GM12891 (cell line): ENCODE data around the gene WDR27.

Experiments used
- DNase-seq: peaks from one replicate; pipeline ENCODE4 v3.0.0; 2011; ENCODE audit warnings: low spot score; ENCODE audit not compliant: insufficient read length
- FAIRE-seq: peaks from 2 replicates; lab custom pipeline; 2011; peaks lifted over from hg19 to GRCh38; lab: Jason Lieb, UNC
- PAX5 ChIP-seq: IDR thresholded peaks from 2 replicates; pipeline ENCODE4 v1.6.1; 2011; ENCODE audit warnings: low read length, moderate library complexity, mild to moderate bottlenecking; ENCODE audit not compliant: insufficient read depth, severe bottlenecking
- POLR2A ChIP-seq: IDR thresholded peaks from 2 replicates; pipeline ENCODE4 v1.6.1; 2011; ENCODE audit warnings: low read depth, low read length, control low read depth
- POLR2AphosphoS5 ChIP-seq: IDR thresholded peaks from 2 replicates; pipeline ENCODE4 v1.6.1; 2011; ENCODE audit warnings: low read depth, low read length, control low read depth
- POU2F2 ChIP-seq: IDR thresholded peaks from 2 replicates; pipeline ENCODE4 v1.6.1; 2011; ENCODE audit warnings: low read depth, mild to moderate bottlenecking, control low read depth, low read length, moderate library complexity
- SPI1 ChIP-seq: IDR thresholded peaks from 2 replicates; pipeline ENCODE4 v1.6.1; 2011; ENCODE audit warnings: low read depth, low read length, control low read depth
- TAF1 ChIP-seq: IDR thresholded peaks from 2 replicates; pipeline ENCODE4 v1.6.1; 2011; ENCODE audit warnings: low read depth, low read length, control low read depth

Gene WDR27

DNA sequence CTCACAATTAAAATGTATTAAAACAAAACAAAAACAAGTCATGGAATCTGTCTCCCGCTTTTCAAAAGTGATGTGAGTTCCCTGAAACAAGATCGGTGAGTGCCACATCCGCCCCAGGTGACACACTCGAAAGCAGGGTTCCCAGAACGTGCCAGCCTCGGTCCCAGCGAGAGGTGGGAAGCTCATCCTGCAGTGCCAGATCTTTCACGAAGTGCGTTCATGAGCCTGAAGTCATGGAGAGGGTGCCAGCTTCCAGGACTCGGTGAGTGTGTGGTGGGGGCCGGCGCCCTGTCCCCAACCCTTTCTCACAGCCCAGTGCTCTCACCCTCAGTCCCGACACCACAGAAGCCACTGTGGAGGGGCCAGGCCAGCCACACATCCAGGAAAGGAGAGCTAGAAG lies 127.4 kb downstream of the WDR27 start:
- FAIRE-seq = no peak
- no peak for TF ChIP-seq POLR2A
- no peak for TF ChIP-seq POU2F2
- TF ChIP-seq TAF1 = no peak
- TF ChIP-seq PAX5 = no peak
- no peak for TF ChIP-seq POLR2AphosphoS5
- TF ChIP-seq SPI1 = no peak

DNA sequence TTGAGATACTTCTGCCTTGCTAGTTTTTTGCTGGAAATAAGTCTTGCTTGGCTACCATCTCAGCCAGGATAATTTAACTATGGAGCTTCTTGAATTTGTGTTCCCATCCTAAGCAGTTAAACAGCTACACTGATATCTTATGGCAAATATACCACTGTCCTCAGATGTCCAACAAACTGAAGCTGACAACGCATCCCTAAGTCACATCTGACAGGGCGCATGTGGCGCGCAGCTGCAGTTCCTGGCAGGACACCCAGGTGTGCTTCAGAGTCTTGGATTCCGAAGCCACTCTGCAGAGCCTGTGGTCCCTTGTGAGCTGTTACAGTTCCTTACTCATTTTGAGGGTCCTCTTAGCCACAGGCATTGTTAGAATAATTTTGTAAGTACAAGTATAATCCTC lies 127.9 kb downstream of the WDR27 start:
- no peak for DNase-seq
- no peak for FAIRE-seq
- TF ChIP-seq SPI1 = no peak

More for the DNA sequence above, 127.4 kb downstream of the WDR27 start:
- DNase-seq = no peak

DNA sequence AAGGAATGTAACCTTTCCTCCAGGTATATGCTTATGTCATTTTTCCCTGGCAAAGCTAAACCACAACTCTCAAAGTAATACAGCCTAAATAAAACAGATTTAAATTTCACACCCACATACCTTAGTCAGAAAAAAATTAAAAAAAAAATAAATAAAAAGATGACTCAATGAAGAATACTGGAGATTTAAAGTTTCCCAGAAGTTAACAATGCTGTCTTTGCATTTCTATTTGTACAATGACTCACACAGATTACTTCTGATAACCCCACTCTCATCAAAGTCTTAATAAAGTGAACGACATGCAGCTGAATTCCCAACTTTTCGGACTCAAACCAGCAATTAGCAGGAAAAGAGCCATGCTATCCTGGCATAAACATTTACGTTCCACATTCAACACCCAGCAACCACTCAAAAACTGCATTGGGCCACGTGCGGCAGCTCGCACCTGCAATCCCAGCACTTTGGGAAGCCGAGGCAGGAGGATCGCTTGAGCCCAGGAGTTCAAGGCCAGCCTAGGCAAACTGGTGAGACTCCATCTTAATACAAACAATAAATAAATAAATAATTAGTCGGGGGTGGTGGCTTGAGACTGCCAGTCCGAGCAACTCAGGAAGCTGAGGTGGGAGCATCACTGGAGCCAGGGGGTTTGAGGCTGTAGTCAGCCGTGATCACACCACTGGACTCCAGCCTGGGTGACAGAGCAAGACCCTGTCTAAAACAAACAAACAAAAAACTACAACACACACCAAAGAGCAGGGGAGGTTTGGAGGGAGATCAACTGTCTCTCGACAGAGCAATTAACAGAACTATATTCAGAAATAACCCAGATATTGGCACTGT lies 130.5 kb downstream of the WDR27 start:
- no peak for FAIRE-seq
- DNase-seq = no peak
- no peak for TF ChIP-seq TAF1
- no peak for TF ChIP-seq POLR2AphosphoS5
- no peak for TF ChIP-seq SPI1
- no peak for TF ChIP-seq PAX5
- TF ChIP-seq POLR2A = no peak
- TF ChIP-seq POU2F2 = no peak

DNA sequence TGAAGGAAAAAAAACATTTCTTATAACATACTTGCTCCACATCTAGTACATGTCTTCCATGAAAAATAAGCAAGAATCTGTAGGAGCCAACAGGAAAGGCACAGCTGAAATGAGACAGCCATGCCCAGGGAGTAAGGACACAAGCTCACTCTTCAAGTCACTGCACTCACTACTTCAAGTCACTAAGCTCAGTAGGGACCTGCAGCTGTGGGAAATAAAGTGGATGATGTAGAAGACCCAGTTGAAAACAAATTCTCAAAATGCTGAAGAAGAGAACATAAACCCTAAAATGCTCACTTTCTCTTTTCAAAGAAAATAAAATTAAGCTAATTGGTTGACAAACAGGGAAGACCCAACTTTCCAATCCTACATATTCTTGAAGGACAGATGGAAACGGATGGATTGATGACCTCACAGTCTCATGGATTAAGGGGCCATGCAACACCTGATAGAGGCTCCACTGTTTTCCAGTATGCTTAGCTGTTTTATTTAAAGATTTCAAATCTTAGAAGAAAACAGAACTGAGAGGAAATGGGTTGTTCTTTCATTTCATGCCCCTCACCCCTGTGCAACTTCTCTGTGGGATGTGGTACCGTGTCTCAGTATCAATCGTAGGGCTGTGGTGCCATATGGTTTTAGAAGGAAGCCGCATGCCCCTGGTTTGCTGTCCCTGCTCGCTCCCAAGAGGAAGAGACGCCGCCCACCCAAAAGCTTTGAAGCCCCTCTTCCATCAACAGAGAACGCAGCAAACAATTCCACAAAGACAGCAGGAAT lies 133.3 kb downstream of the WDR27 start:
- FAIRE-seq (no peak), DNase-seq (no peak)
- TF ChIP-seq PAX5 = no peak
- no peak for TF ChIP-seq POLR2AphosphoS5
- TF ChIP-seq POU2F2 = no peak
- TF ChIP-seq TAF1 = no peak
- no peak for TF ChIP-seq POLR2A
- peak; percentile 65 for TF ChIP-seq SPI1

DNA sequence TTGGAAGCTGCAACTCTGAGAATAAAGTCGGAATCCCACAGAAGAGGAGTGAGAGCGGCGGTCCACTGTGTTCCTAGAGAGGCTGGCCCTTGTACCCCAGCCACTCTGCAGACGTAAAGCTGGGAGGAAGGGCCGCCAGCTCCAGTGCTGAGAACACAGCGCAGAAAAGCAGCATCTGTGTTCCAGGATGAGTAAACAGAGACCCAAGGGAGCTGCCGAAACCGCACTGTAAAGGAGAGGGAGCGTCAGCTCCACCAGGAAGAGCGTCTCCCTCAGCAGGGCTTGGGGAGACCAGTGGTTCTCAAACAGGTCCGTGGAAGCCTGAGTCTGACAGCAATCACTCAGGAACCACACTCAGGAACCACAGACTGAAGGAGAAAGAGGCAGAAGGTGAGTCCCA lies 134.0 kb downstream of the WDR27 start:
- TF ChIP-seq POLR2A = no peak
- no peak for TF ChIP-seq PAX5
- TF ChIP-seq POLR2AphosphoS5 = no peak
- TF ChIP-seq SPI1 = no peak
- TF ChIP-seq POU2F2 = no peak
- TF ChIP-seq TAF1 = no peak
- FAIRE-seq (no peak), DNase-seq (no peak)

DNA sequence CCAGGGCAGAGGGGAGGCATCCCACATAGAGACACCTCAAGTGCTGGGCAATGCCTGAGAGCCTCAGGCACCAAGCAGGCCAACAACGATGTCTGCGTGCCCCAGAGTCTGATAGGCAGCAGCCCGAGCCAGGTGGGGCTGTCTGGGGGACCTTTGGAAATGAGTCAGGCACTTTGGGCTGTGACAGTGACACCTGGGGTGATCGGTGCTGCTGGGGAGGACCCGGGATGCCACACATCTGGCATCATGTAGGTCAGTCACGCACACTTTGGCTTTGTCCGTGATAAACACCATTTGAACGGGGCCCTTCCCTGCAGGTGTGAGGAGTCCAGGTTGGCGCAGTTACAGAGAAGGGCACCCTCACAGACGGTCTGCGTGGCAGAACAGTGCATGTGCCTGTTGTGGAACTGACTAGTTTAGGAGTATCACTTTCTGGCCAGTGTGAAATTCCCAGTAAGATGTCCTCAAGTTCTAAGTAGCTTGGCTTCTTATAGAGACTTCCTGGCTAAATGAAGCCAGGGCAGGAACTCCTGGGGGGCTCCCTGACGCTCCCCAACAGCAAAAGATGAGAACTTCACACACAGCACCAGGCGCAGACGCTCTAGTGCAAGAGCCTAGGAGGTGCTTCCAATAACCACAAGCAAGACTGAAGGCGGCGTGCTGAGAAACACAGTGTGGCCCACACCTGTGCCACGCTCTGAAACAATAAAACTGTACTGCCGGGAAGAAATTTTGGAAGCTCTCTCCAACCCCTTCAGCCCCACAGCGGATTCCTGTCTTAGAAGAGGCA lies 134.7 kb downstream of the WDR27 start:
- DNase-seq (no peak), FAIRE-seq (no peak)
- TF ChIP-seq PAX5 (no peak), POLR2A (no peak), SPI1 (no peak), POU2F2 (no peak), TAF1 (no peak)

DNA sequence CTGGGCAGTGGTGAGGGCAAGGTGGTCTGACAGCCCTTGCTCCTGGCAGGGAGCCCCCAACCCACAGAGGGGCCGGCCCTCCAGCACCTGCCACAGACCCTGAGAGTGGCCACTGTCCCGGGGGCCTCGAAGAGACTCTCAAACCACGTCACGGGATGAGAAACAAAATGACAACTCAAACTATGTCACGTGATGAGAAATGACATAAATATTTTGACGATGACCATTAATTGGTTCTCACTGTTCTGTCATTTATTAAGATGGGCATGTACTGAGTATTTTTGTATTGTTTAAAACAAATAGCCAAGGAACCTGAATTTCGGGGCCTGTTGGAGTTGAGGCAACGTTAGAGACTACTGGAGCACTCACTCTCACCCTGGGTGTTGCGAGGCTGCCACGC lies 135.5 kb downstream of the WDR27 start:
- DNase-seq = no peak
- no peak for FAIRE-seq
- TF ChIP-seq TAF1 = no peak
- no peak for TF ChIP-seq POU2F2
- TF ChIP-seq POLR2AphosphoS5 = no peak
- no peak for TF ChIP-seq PAX5
- TF ChIP-seq SPI1 = no peak
- no peak for TF ChIP-seq POLR2A

DNA sequence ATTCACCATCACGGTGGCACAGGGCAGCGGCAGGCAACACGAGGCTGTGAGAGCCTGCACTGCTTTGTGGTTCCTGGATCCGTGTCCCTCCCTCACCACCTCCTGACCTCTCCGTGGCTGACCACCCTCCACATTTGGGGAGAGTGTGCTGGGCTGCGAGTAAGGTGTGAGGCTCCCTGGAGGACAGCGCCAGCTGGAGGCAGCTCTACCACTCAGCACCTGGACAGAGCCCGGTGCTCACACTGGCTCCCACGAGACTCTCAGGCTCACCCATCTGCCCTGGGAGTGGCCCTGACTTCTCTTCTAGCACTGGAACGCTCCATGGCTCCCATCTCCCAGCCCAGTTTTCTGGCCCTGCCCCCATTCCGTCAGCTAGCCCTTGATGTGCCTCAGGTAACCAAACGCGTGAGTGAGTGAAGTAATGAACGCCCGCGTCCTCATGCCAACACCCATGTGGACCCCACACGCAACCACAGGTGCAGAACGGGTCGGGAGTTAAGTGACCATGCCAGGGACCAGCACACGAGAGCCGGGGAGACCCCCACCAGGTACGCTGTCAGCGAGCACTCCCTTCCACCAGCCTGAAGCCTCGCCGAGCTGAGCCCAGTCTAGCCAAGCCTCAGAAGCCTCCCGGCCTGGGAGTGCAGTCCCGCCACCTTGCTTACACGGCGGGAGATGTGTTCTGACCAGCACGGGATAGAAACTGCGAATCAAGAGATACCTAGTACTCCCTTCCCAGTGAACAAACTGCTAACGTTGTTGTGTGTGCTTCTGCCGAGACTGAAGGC lies 137.2 kb downstream of the WDR27 start:
- DNase-seq (no peak), FAIRE-seq (no peak)
- TF ChIP-seq SPI1 (no peak), TAF1 (no peak), POU2F2 (no peak), POLR2A (no peak), PAX5 (no peak), POLR2AphosphoS5 (no peak)

DNA sequence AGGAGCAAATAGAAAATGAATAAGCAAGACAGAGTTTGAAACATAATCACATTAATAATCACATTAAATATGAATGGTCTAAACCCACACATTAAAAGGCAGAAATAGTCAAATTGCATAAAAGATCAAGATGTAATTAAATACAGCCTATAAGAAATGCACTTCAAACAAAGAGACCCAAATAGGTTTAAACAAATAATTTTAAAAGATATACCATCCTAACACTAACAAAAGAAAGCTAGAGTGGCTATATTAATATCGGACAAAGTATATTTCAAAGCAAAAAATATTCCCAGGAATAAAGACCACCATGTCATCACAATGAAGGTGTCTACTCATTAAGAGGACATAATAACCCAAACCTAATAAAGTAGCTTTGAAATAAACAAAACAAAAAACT lies 140.2 kb downstream of the WDR27 start:
- FAIRE-seq (no peak), DNase-seq (no peak)
- TF ChIP-seq SPI1 (no peak), POLR2AphosphoS5 (no peak), PAX5 (no peak), POLR2A (no peak), TAF1 (no peak), POU2F2 (no peak)
